Measurements from ENCODE around the gene OLFML1. TPM values are rescaled to one million over a fixed set of nuclear protein-coding genes. Genes with fewer than 3 reads are reported as not detected.

Gene OLFML1
- total and polyA plus RNA-seq, 2 of the 8 experiments (the other 6 are each of a cell fraction or from before 2014, with no cell fraction given) = 0.24 TPM; not detected in 1

DNA sequence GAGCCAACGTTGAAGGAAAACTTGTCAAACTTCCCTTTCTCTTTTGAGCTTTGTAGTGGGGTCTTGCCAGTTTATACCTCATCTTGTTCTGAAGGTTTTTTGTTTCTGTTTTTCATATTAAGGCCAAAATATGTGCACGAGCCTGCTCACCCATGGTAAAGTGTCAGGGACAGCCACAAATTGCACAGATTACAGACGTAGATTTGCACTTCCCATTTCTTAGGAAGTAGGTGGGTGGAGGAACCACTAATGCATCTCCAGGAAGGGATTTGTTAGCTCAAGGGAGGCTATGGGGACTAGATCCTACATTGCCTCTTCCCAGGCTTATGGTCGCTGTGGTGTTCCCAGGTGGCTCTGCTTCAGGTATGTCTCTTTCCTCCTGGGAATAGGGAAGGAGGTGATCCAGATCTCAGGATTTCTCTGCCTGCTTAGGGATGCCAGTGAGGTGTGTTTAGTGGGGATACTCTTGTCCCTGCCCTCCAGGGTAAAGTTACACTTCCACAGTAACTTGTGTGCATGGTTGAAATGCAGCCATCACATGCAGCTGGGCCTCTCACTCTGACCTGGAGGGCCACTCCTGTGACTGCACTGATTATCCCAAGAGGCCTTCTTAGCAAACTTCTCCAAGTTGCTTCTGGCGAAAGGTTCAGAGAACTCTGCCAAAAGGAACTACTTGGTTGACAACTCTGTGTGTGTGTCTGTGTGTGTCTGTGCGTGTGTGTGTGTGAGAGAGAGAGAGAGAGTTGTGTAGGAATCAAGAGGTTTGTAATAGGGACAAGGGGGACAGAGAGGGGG is 38.3 kb downstream of the OLFML1 start:
- no peaks in the 10 kb centered on the region for H3K9me3 ChIP-seq (ENCODE audit: insufficient read depth in 2 of 2, low read depth in 1 of 2, low read length in 1 of 2)
- no peak overlapping the region for H4K5ac ChIP-seq (ENCODE audit: insufficient read length, low read depth, low read length)
- POLR2A ChIA-PET (ENCODE audit: partially characterized antibody) = no interaction called here
- H3K4me2 ChIP-seq (ENCODE audit: insufficient read depth in 1 of 2, low read depth in 2 of 2, low read length in 2 of 2) = no peak overlapping the region
- H2BK120ac ChIP-seq (replicated peaks; ENCODE audit: low read depth, low read length) = no peak overlapping the region
- H3K79me2 ChIP-seq (ENCODE audit: control insufficient read depth in 1 of 2, insufficient read depth in 2 of 2, low read length in 2 of 2) = no peaks in the 10 kb centered on the region
- H3K79me1 ChIP-seq (ENCODE audit: low read depth, low read length) = no peaks in the 10 kb centered on the region
- no peaks in the 10 kb centered on the region; a peak in 1 of 7 replicates for H3K4me1 ChIP-seq (replicated peaks in 1 of 4; ENCODE audit: control insufficient read depth in 3 of 4, insufficient read depth in 4 of 4, low read length in 3 of 4)
- no peaks in the 10 kb centered on the region for H3K27me3 ChIP-seq (replicated peaks in 1 of 4; ENCODE audit: control insufficient read depth in 3 of 4, extremely low read depth in 1 of 4, insufficient read depth in 3 of 4, low read length in 3 of 4)
- no peak overlapping the region for H3K56ac ChIP-seq (replicated peaks; ENCODE audit: insufficient read length, low read depth, low read length)
- H3K4ac ChIP-seq (replicated peaks; ENCODE audit: insufficient read length, low read depth, low read length) = no peak overlapping the region
- FAIRE-seq (no peak), DNase-seq (ENCODE audit: low read depth in 1 of 2, low spot score in 2 of 2) (no peak)
- H3K14ac ChIP-seq (ENCODE audit: insufficient read length) = no peak overlapping the region
- H4K91ac ChIP-seq (replicated peaks; ENCODE audit: insufficient read length, low read length) = no peak overlapping the region
- no peak overlapping the region for H3K27ac ChIP-seq (ENCODE audit: low read depth, low read length)
- H3K4me3 ChIP-seq (ENCODE audit: extremely low read depth in 1 of 4, insufficient read depth in 2 of 4, low read depth in 3 of 4, low read length in 4 of 4) = no peak overlapping the region
- no peak overlapping the region for H2BK12ac ChIP-seq (ENCODE audit: low read depth, low read length)
- no peak overlapping the region for H3K9ac ChIP-seq (replicated peaks in 1 of 4; ENCODE audit: extremely low read depth in 1 of 4, low read depth in 3 of 4, low read length in 3 of 4)
- H4K20me1 ChIP-seq (replicated peaks in 1 of 2; ENCODE audit: control insufficient read depth in 1 of 2, insufficient read depth in 2 of 2, low read length in 2 of 2) = peaks cover 1 to 2% of the 10 kb centered on the region in 2 experiments
- H3K23ac ChIP-seq (ENCODE audit: insufficient read length) = no peak overlapping the region
- no peak overlapping the region for H2BK15ac ChIP-seq (ENCODE audit: low read length)
- no peaks in the 10 kb centered on the region for H3K36me3 ChIP-seq (ENCODE audit: control insufficient read depth in 2 of 4, insufficient read depth in 4 of 4, low read length in 3 of 4)
- H3K18ac ChIP-seq (ENCODE audit: extremely low read depth, low read length) = no peak overlapping the region
- H3K23me2 ChIP-seq (ENCODE audit: low read depth, low read length) = no peaks in the 10 kb centered on the region; the same call in 1 of the 2 replicates
- no peak overlapping the region for H4K8ac ChIP-seq (ENCODE audit: extremely low read depth, insufficient read depth, low read length)
- H2BK20ac ChIP-seq (ENCODE audit: low read length) = no peak overlapping the region
- 74% methylated on average over 6 of the region's 6 CpGs; no CpG with 5 or more reads in 1 of the 2 experiments for WGBS, 2 experiments (ENCODE audit: extremely low coverage in 1 of 2, insufficient coverage in 1 of 2, insufficient read length in 1 of 2, insufficient replicate concordance in 2 of 2, low coverage in 1 of 2, low lambda C conversion rate in 2 of 2, missing lambda C conversion rate in 1 of 2)
- no peak overlapping the region for H2AK5ac ChIP-seq (ENCODE audit: low read depth, low read length)
- H2AFZ ChIP-seq (ENCODE audit: low read length) = no peak overlapping the region
- H2BK5ac ChIP-seq (ENCODE audit: low read depth, low read length) = no peak overlapping the region
- no peak for TF ChIP-seq NRF1 (IDR thresholded peaks at IDR 0.05; ENCODE audit: low read depth, low read length)
- no peak for TF ChIP-seq ATF3 (IDR thresholded peaks at IDR 0.05; ENCODE audit: insufficient read depth, low read depth, low read length)
- CTCF ChIA-PET (ENCODE audit: partially characterized antibody) = interaction anchor here (0.6 to 4.9 kb wide), 8 partner anchors 11 to 164 kb away, joined by 3 to 22 read pairs (median 4); partner anchors contain the start of gene PPFIBP2
